HL-60 (cell line): Measurements from ENCODE around the gene GID4.

ENCODE experiments used
- DNase-seq, 2 experiments: peaks; one replicate each; pipeline ENCODE4 v3.0.0-alpha.2; 2010 to 2020; ENCODE audit warnings: low read depth in 1 of 2, low spot score in 1 of 2
- H3K27ac ChIP-seq: fragments of 250-450 bp; sonication (Bioruptor Pico); replicated peaks from 2 replicates; pipeline ENCODE4 v1.5.1; 2020; ENCODE audit warnings: mild to moderate bottlenecking, moderate library complexity
- H3K27me3 ChIP-seq: fragments of 250-450 bp; sonication (Bioruptor Pico); 2 replicates; pipeline ENCODE4 v1.5.1; 2021; ENCODE audit warnings: mild to moderate bottlenecking, moderate library complexity; ENCODE audit not compliant: insufficient read depth, poor library complexity, severe bottlenecking
- H3K4me3 ChIP-seq: replicated peaks from 2 replicates; pipeline ENCODE4 v1.5.1; 2011; ENCODE audit warnings: mild to moderate bottlenecking, control low read depth, low read length; ENCODE audit not compliant: insufficient read depth
- CTCF ChIP-seq: IDR thresholded peaks from one replicate; pipeline ENCODE4 v1.5.1; 2011; ENCODE audit warnings: low read length, control low read depth, inconsistent platforms; ENCODE audit not compliant: insufficient read depth
- GABPA ChIP-seq: IDR thresholded peaks from 2 replicates; pipeline ENCODE4 v1.6.1; 2012; ENCODE audit warnings: low read depth
- POLR2AphosphoS5 ChIP-seq: IDR thresholded peaks from 2 replicates; pipeline ENCODE4 v1.6.1; 2012; ENCODE audit warnings: low read depth
- REST ChIP-seq: IDR thresholded peaks from 2 replicates; pipeline ENCODE4 v1.6.1; 2012; ENCODE audit warnings: low read depth; ENCODE audit not compliant: insufficient replicate concordance
- SPI1 ChIP-seq: IDR thresholded peaks from 2 replicates; pipeline ENCODE4 v1.6.1; 2012; ENCODE audit warnings: low read depth, mild to moderate bottlenecking, borderline replicate concordance

The GID4 gene

GRCh38 chr17:18111330-18111971, 72.2 kb downstream of the GID4 start:
- H3K27ac ChIP-seq, result no peak overlapping the region
- no peak overlapping the region for H3K4me3 ChIP-seq
- H3K27me3 ChIP-seq, result no peaks in the 10 kb centered on the region
- no peak for TF ChIP-seq POLR2AphosphoS5
- no peak for TF ChIP-seq CTCF
- TF ChIP-seq GABPA, result no peak
- no peak for TF ChIP-seq SPI1
- no peak for TF ChIP-seq REST
- DNase-seq, result no peak

- H3K27ac ChIP-seq, result no peak overlapping the region
- TF ChIP-seq REST (no peak), GABPA (no peak), CTCF (no peak), SPI1 (no peak), POLR2AphosphoS5 (no peak)
- DNase-seq, result no peak
- H3K4me3 ChIP-seq, result no peak overlapping the region
- H3K27me3 ChIP-seq, result no peaks in the 10 kb centered on the region
Observed at GRCh38 chr17:18115517-18115916, 76.3 kb downstream of the GID4 start.

- Histone ChIP-seq H3K27me3 (no peaks in the 10 kb centered on the region), H3K4me3 (no peak overlapping the region), H3K27ac (no peak overlapping the region)
- TF ChIP-seq SPI1, result no peak
- no peak for TF ChIP-seq CTCF
- TF ChIP-seq GABPA, result no peak
- no peak for TF ChIP-seq POLR2AphosphoS5
- TF ChIP-seq REST, result no peak
- DNase-seq, result no peak
Observed at GRCh38 chr17:18116078-18116477, 76.9 kb downstream of the GID4 start.
